GM23338 (cell line): Measurements from ENCODE around the gene IL13. TPM values are rescaled to one million over a fixed set of nuclear protein-coding genes. Genes with fewer than 3 reads are reported as not detected.

Source experiments
- EZH2phosphoT487 ChIP-seq: fragments of 200-600 bp; sonication (generic); IDR thresholded peaks from one replicate; pipeline ENCODE4 v1.8.1; 2018; ENCODE audit warnings: antibody characterized with exemption; ENCODE audit not compliant: unreplicated experiment
- NANOG ChIP-seq: IDR thresholded peaks from 2 replicates; pipeline ENCODE4 v1.6.1; 2016; ENCODE audit warnings: antibody characterized with exemption, borderline replicate concordance
- polyA plus RNA-seq: library from polyadenylated mRNA; unstranded; fragments of >200 nt; fragmentation: Nextera tagmentation; extraction: Ambion mirVana; gene quantifications from 2 replicates; pipeline ENCODE4 v1.2.1, GENCODE V29; 2016
- total RNA-seq: library from RNA; depleted of rRNA; stranded (reverse); fragments of >200 nt; shearing (Covaris generic); gene quantifications from 2 replicates; pipeline ENCODE4 v1.2.3, GENCODE V29; 2014; rRNA removed

The IL13 gene
- total and polyA plus RNA-seq, 2 experiments from 2014 or later, result not detected

DNA sequence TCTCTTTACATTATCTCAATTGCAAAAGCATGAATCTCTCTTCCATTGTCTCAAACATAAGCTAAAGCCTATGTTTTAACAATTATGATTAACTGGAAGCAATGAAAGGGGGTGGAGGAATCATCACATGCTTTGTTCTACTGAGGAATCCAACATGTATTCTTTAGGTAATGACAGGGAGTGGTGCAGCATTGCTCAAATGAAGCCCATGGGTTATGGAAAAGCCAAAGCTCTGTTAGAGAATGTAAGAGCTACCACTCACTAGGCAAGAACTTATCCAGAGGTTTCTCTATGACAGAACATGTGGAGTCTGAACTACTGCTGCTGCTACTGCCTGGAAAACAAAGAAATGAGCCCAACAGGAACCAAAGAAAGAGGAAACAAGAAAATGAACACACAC is 50.7 kb downstream of the IL13 start (continued):
- no peak for TF ChIP-seq EZH2phosphoT487
- TF ChIP-seq NANOG, result no peak

Other genes with a start within 250 kb of the IL13 start
- 6.4 and 6.9 TPM in 2 replicates for gene IRF1, start 167.4 kb upstream of the IL13 start, total RNA-seq
- 8.6 and 9.1 TPM in 2 replicates for gene IRF1, start 167.4 kb upstream of the IL13 start, polyA plus RNA-seq
- gene IL5, start 114.7 kb upstream of the IL13 start, total RNA-seq, result not detected in 2 replicates
- not detected in 2 replicates for gene IL5, start 114.7 kb upstream of the IL13 start, polyA plus RNA-seq
- 27.0 and 40.6 TPM in 2 replicates for gene RAD50, start 101.2 kb upstream of the IL13 start, total RNA-seq
- 35.5 and 52.2 TPM in 2 replicates for gene RAD50, start 101.2 kb upstream of the IL13 start, polyA plus RNA-seq
- gene IL4, start 15.8 kb downstream of the IL13 start, total RNA-seq, result not detected in 2 replicates
- gene IL4, start 15.8 kb downstream of the IL13 start, polyA plus RNA-seq, result not detected in 2 replicates
- gene KIF3A, start 79.4 kb downstream of the IL13 start, total RNA-seq, result 10.5 and 11.2 TPM in 2 replicates
- gene KIF3A, start 79.4 kb downstream of the IL13 start, polyA plus RNA-seq, result 15.4 and 19.7 TPM in 2 replicates
- 0.74 and 2.5 TPM in 2 replicates for gene CCNI2, start 89.3 kb downstream of the IL13 start, total RNA-seq
- 0.55 and 1.1 TPM in 2 replicates for gene CCNI2, start 89.3 kb downstream of the IL13 start, polyA plus RNA-seq
- 37.2 and 45.0 TPM in 2 replicates for gene SEPTIN8, start 119.1 kb downstream of the IL13 start, total RNA-seq
- 8.7 and 8.8 TPM in 2 replicates for gene SEPTIN8, start 119.1 kb downstream of the IL13 start, polyA plus RNA-seq
- gene SOWAHA, start 155.1 kb downstream of the IL13 start, total RNA-seq, result 0.52 and 0.93 TPM in 2 replicates
- 0.18 TPM in 1 of 2 replicates, not detected in the other for gene SOWAHA, start 155.1 kb downstream of the IL13 start, polyA plus RNA-seq
- gene SHROOM1, start 172.5 kb downstream of the IL13 start, total RNA-seq, result 4.3 and 5.4 TPM in 2 replicates
- gene SHROOM1, start 172.5 kb downstream of the IL13 start, polyA plus RNA-seq, result 2.5 and 2.6 TPM in 2 replicates
- 0.14 and 0.66 TPM in 2 replicates for gene GDF9, start 208.3 kb downstream of the IL13 start, total RNA-seq
- gene GDF9, start 208.3 kb downstream of the IL13 start, polyA plus RNA-seq, result 0.11 and 0.37 TPM in 2 replicates
- 104 and 115 TPM in 2 replicates for gene UQCRQ, start 208.5 kb downstream of the IL13 start, total RNA-seq
- gene UQCRQ, start 208.5 kb downstream of the IL13 start, polyA plus RNA-seq, result 1,308 and 1,495 TPM in 2 replicates
- 0.54 and 1.8 TPM in 2 replicates for gene LEAP2, start 215.5 kb downstream of the IL13 start, total RNA-seq
- 1.5 and 1.6 TPM in 2 replicates for gene LEAP2, start 215.5 kb downstream of the IL13 start, polyA plus RNA-seq